ENCODE measurements around the gene SLC6A4.

DNA sequence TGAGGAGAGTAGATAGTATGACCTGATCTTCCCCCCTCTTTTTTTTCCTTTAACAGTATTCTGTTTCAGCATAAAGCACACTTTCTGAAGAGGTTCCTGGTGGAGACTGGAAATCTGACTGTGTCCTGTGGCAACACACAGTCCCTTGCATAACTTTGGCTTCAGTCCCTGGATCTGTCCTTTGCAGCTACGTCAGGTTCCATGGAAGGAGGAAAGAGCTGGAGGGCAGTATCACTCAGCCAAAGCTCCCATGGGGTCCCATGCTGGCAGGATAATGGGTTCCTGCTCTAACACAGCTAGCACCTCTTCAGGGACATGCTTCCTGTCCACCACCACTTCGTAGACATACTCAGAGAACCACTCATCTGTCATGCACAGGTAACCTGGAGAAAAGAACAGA, 13.3 kb upstream of the SLC6A4 start:
- TF ChIP-seq YY1 (IDR thresholded peaks at IDR 0.05; ENCODE audit: insufficient read depth, insufficient read length) (no peak), ZNF274 (IDR thresholded peaks at IDR 0.05; ENCODE audit: low read depth, low read length) (no peak), SUZ12 (IDR thresholded peaks at IDR 0.05; ENCODE audit: extremely low read depth, insufficient read depth, insufficient read length) (no peak)
